ENCODE measurements around the gene SORBS1.

- TF ChIP-seq, protein P1, sequence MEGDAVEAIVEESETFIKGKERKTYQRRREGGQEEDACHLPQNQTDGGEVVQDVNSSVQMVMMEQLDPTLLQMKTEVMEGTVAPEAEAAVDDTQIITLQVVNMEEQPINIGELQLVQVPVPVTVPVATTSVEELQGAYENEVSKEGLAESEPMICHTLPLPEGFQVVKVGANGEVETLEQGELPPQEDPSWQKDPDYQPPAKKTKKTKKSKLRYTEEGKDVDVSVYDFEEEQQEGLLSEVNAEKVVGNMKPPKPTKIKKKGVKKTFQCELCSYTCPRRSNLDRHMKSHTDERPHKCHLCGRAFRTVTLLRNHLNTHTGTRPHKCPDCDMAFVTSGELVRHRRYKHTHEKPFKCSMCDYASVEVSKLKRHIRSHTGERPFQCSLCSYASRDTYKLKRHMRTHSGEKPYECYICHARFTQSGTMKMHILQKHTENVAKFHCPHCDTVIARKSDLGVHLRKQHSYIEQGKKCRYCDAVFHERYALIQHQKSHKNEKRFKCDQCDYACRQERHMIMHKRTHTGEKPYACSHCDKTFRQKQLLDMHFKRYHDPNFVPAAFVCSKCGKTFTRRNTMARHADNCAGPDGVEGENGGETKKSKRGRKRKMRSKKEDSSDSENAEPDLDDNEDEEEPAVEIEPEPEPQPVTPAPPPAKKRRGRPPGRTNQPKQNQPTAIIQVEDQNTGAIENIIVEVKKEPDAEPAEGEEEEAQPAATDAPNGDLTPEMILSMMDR (IDR thresholded peaks at IDR 0.05): no peak
- TF ChIP-seq EZH2 (IDR thresholded peaks at IDR 0.05; ENCODE audit: borderline replicate concordance, insufficient read depth, low read depth, low read length, poor library complexity, severe bottlenecking): no peak
Measured at GRCh38 chr10:95335933-95336699, 225.1 kb downstream of the SORBS1 start.
